Retinal pigment epithelial cell (primary cell): ENCODE data around the gene ANO7.

Experiments
- DNase-seq: peaks from one replicate; pipeline ENCODE4 v3.0.0-alpha.2; 2010; ENCODE audit warnings: low read depth
- H3K4me3 ChIP-seq: 2 replicates; pipeline ENCODE4 v1.5.1; 2011; ENCODE audit warnings: mild to moderate bottlenecking, low read length, control low read depth, moderate library complexity
- TF ChIP-seq, protein P1 (sequence below): conservative IDR thresholded peaks from 2 replicates; pipeline ENCODE4 v1.5.1; 2011; ENCODE audit warnings: low read depth, low read length, control low read depth, inconsistent platforms

Gene ANO7

DNA sequence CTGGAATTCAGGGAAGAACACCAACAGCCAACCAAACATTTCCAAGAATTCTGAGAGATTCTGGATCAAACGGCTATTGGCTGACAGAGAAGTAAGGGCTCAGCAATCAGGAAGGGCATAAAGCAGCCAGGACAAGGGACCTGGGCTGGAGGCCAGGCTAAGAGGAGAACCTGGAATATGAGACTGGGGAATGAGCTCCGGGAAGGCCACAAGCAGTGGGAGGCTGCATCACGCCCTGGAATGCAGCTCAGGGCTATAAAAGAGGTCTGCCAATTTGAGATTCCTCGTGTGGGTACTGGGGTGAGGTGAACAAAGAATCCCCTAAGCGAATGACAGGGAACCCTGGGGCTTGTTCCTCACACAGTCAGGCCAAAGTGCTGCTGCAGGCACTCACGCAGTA lies 60.4 kb downstream of the ANO7 start:
- no peak for DNase-seq
- TF ChIP-seq, protein P1, sequence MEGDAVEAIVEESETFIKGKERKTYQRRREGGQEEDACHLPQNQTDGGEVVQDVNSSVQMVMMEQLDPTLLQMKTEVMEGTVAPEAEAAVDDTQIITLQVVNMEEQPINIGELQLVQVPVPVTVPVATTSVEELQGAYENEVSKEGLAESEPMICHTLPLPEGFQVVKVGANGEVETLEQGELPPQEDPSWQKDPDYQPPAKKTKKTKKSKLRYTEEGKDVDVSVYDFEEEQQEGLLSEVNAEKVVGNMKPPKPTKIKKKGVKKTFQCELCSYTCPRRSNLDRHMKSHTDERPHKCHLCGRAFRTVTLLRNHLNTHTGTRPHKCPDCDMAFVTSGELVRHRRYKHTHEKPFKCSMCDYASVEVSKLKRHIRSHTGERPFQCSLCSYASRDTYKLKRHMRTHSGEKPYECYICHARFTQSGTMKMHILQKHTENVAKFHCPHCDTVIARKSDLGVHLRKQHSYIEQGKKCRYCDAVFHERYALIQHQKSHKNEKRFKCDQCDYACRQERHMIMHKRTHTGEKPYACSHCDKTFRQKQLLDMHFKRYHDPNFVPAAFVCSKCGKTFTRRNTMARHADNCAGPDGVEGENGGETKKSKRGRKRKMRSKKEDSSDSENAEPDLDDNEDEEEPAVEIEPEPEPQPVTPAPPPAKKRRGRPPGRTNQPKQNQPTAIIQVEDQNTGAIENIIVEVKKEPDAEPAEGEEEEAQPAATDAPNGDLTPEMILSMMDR = no peak
- H3K4me3 ChIP-seq = no peak overlapping the region

DNA sequence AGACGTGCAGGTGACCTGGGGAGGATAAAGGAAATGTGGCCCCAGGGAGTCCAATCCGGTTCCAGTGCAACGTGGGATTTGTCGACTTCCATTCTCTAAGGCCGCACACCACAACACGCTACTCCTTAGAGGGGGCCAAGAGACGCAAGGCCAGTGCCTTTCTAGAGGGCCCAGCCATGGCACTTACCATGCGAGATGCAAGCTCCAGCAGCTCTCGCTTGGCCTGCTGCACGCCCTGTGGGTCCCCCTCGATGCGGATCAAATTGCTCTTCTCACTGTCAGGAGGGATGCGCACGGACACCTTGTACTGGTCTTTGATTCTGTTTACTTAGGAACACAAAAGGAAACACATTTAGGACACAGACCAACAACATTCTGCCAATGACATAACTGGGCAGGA lies 61.2 kb downstream of the ANO7 start:
- TF ChIP-seq, protein P1 = no peak
- no peak for DNase-seq
- no peak overlapping the region for H3K4me3 ChIP-seq

DNA sequence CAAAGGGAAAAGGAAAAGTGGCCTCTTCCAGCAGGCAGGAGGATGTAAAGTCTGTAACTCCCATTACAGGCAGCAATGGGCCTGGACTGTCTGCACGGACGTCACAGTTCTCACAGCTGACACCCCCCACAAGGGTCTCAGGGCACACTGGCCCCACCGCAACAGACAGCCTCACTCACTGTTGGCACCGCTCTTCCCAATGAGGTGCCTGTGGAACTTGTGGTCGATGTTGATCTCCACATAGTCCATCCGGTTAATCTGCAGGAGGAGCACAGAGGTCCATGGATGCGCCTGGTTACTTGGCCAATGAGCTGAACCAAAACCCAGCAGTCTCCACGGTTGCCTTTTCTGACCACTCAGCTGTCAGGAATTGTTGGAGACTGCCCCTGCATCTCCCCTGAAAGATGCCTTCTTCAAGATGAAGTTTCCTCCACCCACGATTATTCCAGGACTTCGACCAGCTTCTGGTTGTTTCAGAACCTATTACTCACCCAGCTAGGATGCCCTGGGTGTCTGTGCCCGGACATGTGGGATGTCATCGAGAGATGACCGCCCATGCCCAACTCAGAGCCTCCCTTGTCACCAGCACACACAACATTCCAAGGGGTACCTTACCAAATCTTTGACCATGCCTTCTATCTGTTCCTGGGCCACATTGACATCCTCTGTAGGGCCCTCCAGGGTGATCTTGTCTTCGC lies 64.5 kb downstream of the ANO7 start:
- H3K4me3 ChIP-seq = no peak overlapping the region
- TF ChIP-seq, protein P1 = no peak
- DNase-seq = no peak

DNA sequence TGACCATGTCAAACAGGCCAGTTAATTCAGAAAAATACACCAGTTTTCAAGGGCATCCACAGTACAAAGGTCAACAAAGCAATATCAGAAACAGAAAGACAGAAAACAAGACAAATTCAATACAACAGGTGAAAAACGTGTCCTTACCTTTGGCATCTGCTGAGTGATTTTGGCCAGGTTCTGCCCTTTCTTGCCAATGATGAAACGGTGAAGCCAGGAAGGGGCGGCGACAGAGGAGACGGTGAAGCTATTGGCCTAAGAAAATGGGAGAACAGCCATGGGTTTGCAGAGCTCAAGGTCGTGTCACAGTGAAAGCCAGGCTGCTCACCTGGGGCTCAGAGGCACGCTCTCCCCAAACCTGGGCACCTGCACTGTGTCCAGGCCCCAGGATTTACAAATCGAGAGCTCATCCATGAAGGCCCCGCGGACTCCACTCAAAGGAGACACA lies 66.5 kb downstream of the ANO7 start:
- TF ChIP-seq, protein P1 = no peak
- no peak overlapping the region for H3K4me3 ChIP-seq
- DNase-seq = no peak

DNA sequence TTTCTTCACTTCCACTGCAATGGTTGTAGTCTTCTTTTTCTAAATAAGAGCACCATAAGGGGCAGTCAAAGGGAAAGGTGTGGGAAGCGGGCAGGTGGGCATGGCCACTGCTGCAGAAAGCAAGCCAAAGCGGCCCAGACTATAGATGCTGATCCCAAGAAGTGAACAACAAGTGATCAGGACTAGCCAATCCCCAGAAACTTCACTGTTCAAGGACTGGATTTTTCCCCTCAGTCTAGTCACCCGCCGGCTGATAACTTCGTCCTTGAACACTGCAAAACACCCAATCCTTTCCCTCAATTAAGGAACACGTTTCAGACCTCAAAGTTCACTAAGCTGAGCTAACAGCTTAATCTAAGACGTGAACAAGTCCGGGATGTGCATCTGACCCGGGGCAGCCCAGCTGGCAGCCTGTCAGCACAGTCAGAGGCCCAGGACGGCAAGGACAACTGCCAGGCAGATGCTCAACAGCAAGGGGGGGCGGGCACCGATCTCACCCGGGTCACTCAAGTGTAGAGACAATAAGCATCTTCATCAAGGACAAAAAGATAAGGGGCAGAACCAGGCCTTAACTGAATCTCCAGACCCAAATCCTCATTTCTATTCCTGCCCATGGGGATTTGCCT lies 67.2 kb downstream of the ANO7 start:
- no peak for DNase-seq
- no peak overlapping the region for H3K4me3 ChIP-seq
- TF ChIP-seq, protein P1 = no peak

DNA sequence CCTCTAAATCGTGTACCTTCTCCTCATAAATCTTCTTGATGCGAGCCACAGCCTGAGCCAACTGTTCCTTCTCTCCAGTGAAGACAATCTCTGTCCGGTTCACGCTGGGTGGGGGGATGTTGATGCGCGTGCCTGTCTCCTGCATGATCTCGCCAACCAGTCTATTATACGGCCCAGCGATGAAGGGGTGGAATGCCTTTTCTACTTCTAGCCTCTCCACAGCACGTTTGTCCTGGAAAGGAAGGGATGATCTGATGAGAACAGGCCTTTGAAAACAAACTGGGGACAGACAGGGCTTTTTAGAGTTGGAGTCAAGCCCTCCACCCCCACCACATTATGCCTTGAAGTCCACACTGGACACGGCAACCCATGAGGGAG lies 67.7 kb downstream of the ANO7 start:
- TF ChIP-seq, protein P1 = no peak
- no peak overlapping the region for H3K4me3 ChIP-seq
- no peak for DNase-seq
